ENCODE data around the gene TACR1.

GRCh38 chr2:75058427-75058826, 140.9 kb downstream of the TACR1 start:
- TF ChIP-seq CTCF (conservative IDR thresholded peaks at IDR 0.05) (no peak), EZH2 (IDR thresholded peaks at IDR 0.05; ENCODE audit: low read depth) (no peak)
